ENCODE measurements around the gene JCAD. TPM values are rescaled to one million over a fixed set of nuclear protein-coding genes. Genes with fewer than 3 reads are reported as not detected.

Gene JCAD
- total RNA-seq, 1 experiment from 2014 or later, result 0.77 TPM

DNA sequence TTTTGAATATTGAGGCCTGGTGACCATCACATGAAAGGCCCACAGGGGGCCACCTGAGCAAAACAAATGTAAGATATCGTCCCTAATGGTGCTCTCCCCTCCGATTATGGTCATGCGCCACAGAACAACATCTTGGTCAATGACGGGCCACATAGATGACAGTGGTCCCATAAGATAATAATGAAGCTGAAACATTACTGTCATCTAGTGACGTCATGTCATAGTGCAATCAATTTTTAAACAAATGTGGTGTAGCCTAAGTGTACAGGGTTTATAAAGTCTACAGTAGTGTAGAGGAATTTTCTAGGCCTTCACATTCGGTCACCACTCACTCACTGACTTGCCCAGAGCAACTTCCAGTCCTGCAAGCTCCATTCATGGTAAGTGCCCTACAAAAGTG is 36.8 kb downstream of the JCAD start:
- Histone ChIP-seq H2AK5ac (ENCODE audit: insufficient read length, low read length) (no peak overlapping the region), H4K91ac (ENCODE audit: insufficient read length, low read depth, low read length) (no peak overlapping the region), H3K79me1 (ENCODE audit: insufficient read depth, low read depth, low read length, poor library complexity, severe bottlenecking) (no peaks in the 10 kb centered on the region), H4K20me1 (ENCODE audit: control insufficient read depth, insufficient read depth, insufficient read length) (no peaks in the 10 kb centered on the region), H2AFZ (ENCODE audit: low read length) (no peak overlapping the region), H3K23me2 (ENCODE audit: insufficient read length, low read depth, low read length, poor library complexity, severe bottlenecking) (no peaks in the 10 kb centered on the region), H4K8ac (replicated peaks; ENCODE audit: insufficient read length, low read depth, low read length) (no peak overlapping the region), H3K27ac (ENCODE audit: insufficient read length, low read depth, low read length) (no peak overlapping the region), H2BK20ac (ENCODE audit: low read depth, low read length, poor library complexity, severe bottlenecking) (no peak overlapping the region), H2BK12ac (ENCODE audit: insufficient read length, low read depth, low read length) (no peak overlapping the region), H3K14ac (ENCODE audit: insufficient read depth, low read length) (no peak overlapping the region), H3T11ph (ENCODE audit: low read length) (no peak overlapping the region), H3K23ac (ENCODE audit: insufficient read length, low read depth, low read length) (no peak overlapping the region), H2BK5ac (ENCODE audit: insufficient read length, low read length) (no peak overlapping the region), H3K79me2 (ENCODE audit: insufficient read depth, low read length) (no peaks in the 10 kb centered on the region), H3K4me2 (ENCODE audit: insufficient read depth, insufficient read length, low read length) (no peak overlapping the region), H3K9me3 (ENCODE audit: control insufficient read depth, low read depth, low read length) (no peaks in the 10 kb centered on the region), H3K4me1 (ENCODE audit: insufficient read depth, low read length) (no peaks in the 10 kb centered on the region), H3K56ac (ENCODE audit: insufficient read length, low read depth, low read length) (no peak overlapping the region), H4K5ac (ENCODE audit: insufficient read length, low read depth, low read length) (no peak overlapping the region), H3K4ac (ENCODE audit: low read depth, low read length) (no peak overlapping the region), H2BK120ac (ENCODE audit: low read depth, low read length, poor library complexity, severe bottlenecking) (no peak overlapping the region), H2BK15ac (ENCODE audit: low read depth, low read length) (no peak overlapping the region), H3K27me3 (ENCODE audit: insufficient read depth, low read length) (no peaks in the 10 kb centered on the region), H3K9ac (ENCODE audit: extremely low read depth, insufficient read length, low read length) (no peak overlapping the region), H3K18ac (ENCODE audit: insufficient read length, low read depth, low read length) (no peak overlapping the region)
- Mint-ChIP-seq H3K27me3 (ENCODE audit: low read depth) (peaks cover 8% of the 10 kb centered on the region), H3K4me3 (no peak overlapping the region), H3K36me3 (ENCODE audit: insufficient read depth in 1 of 3, low read depth in 3 of 3) (no peaks in the 10 kb centered on the region), H3K4me1 (peaks cover 7 to 9% of the 10 kb centered on the region in 2 experiments), H3K27ac (no peak overlapping the region), H3K9me3 (no peaks in the 10 kb centered on the region)
- TF ChIP-seq, protein P1, sequence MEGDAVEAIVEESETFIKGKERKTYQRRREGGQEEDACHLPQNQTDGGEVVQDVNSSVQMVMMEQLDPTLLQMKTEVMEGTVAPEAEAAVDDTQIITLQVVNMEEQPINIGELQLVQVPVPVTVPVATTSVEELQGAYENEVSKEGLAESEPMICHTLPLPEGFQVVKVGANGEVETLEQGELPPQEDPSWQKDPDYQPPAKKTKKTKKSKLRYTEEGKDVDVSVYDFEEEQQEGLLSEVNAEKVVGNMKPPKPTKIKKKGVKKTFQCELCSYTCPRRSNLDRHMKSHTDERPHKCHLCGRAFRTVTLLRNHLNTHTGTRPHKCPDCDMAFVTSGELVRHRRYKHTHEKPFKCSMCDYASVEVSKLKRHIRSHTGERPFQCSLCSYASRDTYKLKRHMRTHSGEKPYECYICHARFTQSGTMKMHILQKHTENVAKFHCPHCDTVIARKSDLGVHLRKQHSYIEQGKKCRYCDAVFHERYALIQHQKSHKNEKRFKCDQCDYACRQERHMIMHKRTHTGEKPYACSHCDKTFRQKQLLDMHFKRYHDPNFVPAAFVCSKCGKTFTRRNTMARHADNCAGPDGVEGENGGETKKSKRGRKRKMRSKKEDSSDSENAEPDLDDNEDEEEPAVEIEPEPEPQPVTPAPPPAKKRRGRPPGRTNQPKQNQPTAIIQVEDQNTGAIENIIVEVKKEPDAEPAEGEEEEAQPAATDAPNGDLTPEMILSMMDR (conservative IDR thresholded peaks at IDR 0.05), result no peak
- WGBS (ENCODE audit: extremely low coverage, insufficient read length, low lambda C conversion rate), result no CpG with 5 or more reads among the region's 6 CpGs
- DNase-seq, result no peak
